Neuronal stem cell (in vitro differentiated cells): ENCODE results near the gene FAM83E.
A peak's percentile ranks its signal among the peaks of the same experiment; 100 is the strongest.

ENCODE experiments used
- DNase-seq: peaks from one replicate; pipeline ENCODE4 v3.0.0-alpha.2; 2013; ENCODE audit warnings: low spot score
- H2AFZ ChIP-seq: one replicate; pipeline ENCODE4 v1.6.1; 2013; ENCODE audit warnings: mild to moderate bottlenecking, low read length, inconsistent platforms
- H2AK5ac ChIP-seq: 2 replicates; pipeline ENCODE4 v1.6.1; 2013; ENCODE audit warnings: low read depth, mild to moderate bottlenecking, inconsistent platforms, low read length, moderate library complexity, mixed read lengths
- H2BK120ac ChIP-seq: 2 replicates; pipeline ENCODE4 v1.6.1; 2013; ENCODE audit warnings: low read depth, mild to moderate bottlenecking, inconsistent platforms, low read length, moderate library complexity, mixed read lengths
- H2BK12ac ChIP-seq: one replicate; pipeline ENCODE4 v1.6.1; 2013; ENCODE audit warnings: low read length, inconsistent platforms
- H2BK15ac ChIP-seq: 2 replicates; pipeline ENCODE4 v1.6.1; 2013; ENCODE audit warnings: mild to moderate bottlenecking, low read length, inconsistent platforms, mixed read lengths
- H2BK5ac ChIP-seq: one replicate; pipeline ENCODE4 v1.6.1; 2013; ENCODE audit warnings: inconsistent platforms, mild to moderate bottlenecking, low read length, moderate library complexity
- H3K14ac ChIP-seq: one replicate; pipeline ENCODE4 v1.6.1; 2013; ENCODE audit warnings: low read length, inconsistent platforms
- H3K18ac ChIP-seq: 2 replicates; pipeline ENCODE4 v1.6.1; 2013; ENCODE audit warnings: low read length, inconsistent platforms
- H3K23ac ChIP-seq: 2 replicates; pipeline ENCODE4 v1.6.1; 2013; ENCODE audit warnings: low read depth, mild to moderate bottlenecking, mixed read lengths, low read length, inconsistent platforms; ENCODE audit not compliant: poor library complexity
- H3K27ac ChIP-seq: replicated peaks from 3 replicates; pipeline ENCODE4 v1.5.1; 2013; ENCODE audit warnings: low read length, inconsistent platforms
- H3K27me3 ChIP-seq, 3 experiments: 2 replicates each; pipeline ENCODE4 v1.6.1; 2013; ENCODE audit warnings: low read length in 3 of 3, mild to moderate bottlenecking in 2 of 3, inconsistent platforms in 1 of 3, low read depth in 1 of 3, mixed read lengths in 1 of 3, moderate library complexity in 1 of 3; ENCODE audit not compliant: control insufficient read depth in 3 of 3, insufficient read depth in 3 of 3
- H3K36me3 ChIP-seq, 2 donors: replicated peaks in 1 of 2; 2 replicates each; pipeline ENCODE4 v1.6.1; 2013; ENCODE audit warnings: low read length in 2 of 2; ENCODE audit not compliant: control insufficient read depth in 2 of 2, insufficient read depth in 2 of 2
- H3K4ac ChIP-seq: 2 replicates; pipeline ENCODE4 v1.6.1; 2013; ENCODE audit warnings: inconsistent platforms, mild to moderate bottlenecking, low read length, moderate library complexity
- H3K4me1 ChIP-seq, 2 donors: 1 replicate in 1 of 2; 2 replicates in 1 of 2; pipeline ENCODE4 v1.6.1; 2013; ENCODE audit warnings: low read length in 2 of 2, low read depth in 1 of 2; ENCODE audit not compliant: control insufficient read depth in 2 of 2, insufficient read depth in 1 of 2
- H3K4me2 ChIP-seq: one replicate; pipeline ENCODE4 v1.6.1; 2013; ENCODE audit warnings: mild to moderate bottlenecking, low read length, inconsistent platforms; ENCODE audit not compliant: insufficient read depth, poor library complexity, severe bottlenecking
- H3K4me3 ChIP-seq, 2 donors: 2 replicates each; pipeline ENCODE4 v1.5.1; 2013; ENCODE audit warnings: low read length in 2 of 2, mild to moderate bottlenecking in 2 of 2, inconsistent platforms in 1 of 2, moderate library complexity in 1 of 2
- H3K79me1 ChIP-seq: one replicate; pipeline ENCODE4 v1.6.1; 2013; ENCODE audit warnings: low read depth, mild to moderate bottlenecking, inconsistent platforms, low read length, moderate library complexity
- H3K9ac ChIP-seq: one replicate; pipeline ENCODE4 v1.6.1; 2013; ENCODE audit warnings: mild to moderate bottlenecking, low read depth, low read length, inconsistent platforms; ENCODE audit not compliant: poor library complexity
- H3K9me3 ChIP-seq, 2 donors: replicated peaks in 1 of 2; 2 replicates each; pipeline versions ENCODE3 to v1.6.1; 2013; ENCODE audit warnings: low read length in 2 of 2, mild to moderate bottlenecking in 2 of 2, inconsistent platforms in 1 of 2, low read depth in 1 of 2, mixed read lengths in 1 of 2, moderate library complexity in 1 of 2; ENCODE audit not compliant: control insufficient read depth in 2 of 2, insufficient read depth in 1 of 2
- H4K8ac ChIP-seq: one replicate; pipeline ENCODE4 v1.6.1; 2013; ENCODE audit warnings: low read depth, mild to moderate bottlenecking, inconsistent platforms, low read length, moderate library complexity
- H4K91ac ChIP-seq: one replicate; pipeline ENCODE4 v1.6.1; 2013; ENCODE audit warnings: low read length, low read depth, mild to moderate bottlenecking, inconsistent platforms; ENCODE audit not compliant: poor library complexity
- WGBS, 2 donors: extraction: QIAGEN DNeasy Blood & Tissue Kit; methylation state at CpG; one replicate each; pipeline ENCODE4 v1.1.7; 2013; ENCODE audit warnings: missing lambda C conversion rate in 2 of 2, mixed read lengths in 1 of 2; ENCODE audit not compliant: insufficient read length in 2 of 2, insufficient replicate concordance in 1 of 2; ENCODE audit errors: extremely low coverage in 2 of 2; 5-methylcytosine and 5-hydroxymethylcytosine counted together

The FAM83E gene

DNA sequence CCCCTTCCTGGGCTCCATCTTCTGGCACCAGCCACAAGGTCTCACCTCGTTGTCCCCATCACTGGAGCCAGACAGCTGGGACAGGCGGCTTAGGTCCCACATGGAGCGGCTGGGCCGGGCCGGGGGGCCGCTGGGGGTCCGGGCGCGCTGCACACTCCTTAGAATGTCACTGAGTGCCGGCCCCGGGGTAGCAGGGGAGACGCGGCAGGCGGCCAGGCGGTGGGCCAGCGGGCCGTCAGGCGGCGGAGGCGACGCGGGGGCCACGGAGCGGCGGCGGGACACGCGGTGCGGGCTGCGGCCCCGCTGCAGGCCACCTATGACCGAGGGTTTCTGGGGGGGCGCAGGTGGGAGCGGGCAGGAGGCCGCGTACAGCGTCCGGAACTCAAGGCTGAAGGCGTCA lies 11.4 kb downstream of the FAM83E start:
- Histone ChIP-seq H3K27me3 (peaks cover 0 to 5% (median 0%) of the 10 kb centered on the region in 3 experiments), H3K36me3 (no peaks in the 10 kb centered on the region), H2BK15ac (peak overlapping the region; percentile 75), H2BK5ac (peak overlapping the region; percentile 53), H2AK5ac (peak overlapping the region; percentile 81), H3K4ac (no peak overlapping the region), H3K9me3 (no peaks in the 10 kb centered on the region), H3K4me2 (no peak overlapping the region), H3K18ac (peak overlapping the region; percentile 87), H3K23ac (no peak overlapping the region), H3K27ac (no peak overlapping the region), H3K4me3 (no peak overlapping the region), H4K8ac (no peak overlapping the region), H2BK120ac (no peak overlapping the region), H4K91ac (no peak overlapping the region), H3K9ac (no peak overlapping the region), H2AFZ (no peak overlapping the region), H3K14ac (no peak overlapping the region), H3K4me1 (no peaks in the 10 kb centered on the region), H2BK12ac (peak overlapping the region; percentile 10), H3K79me1 (peaks cover 2% of the 10 kb centered on the region)
- no CpG with 5 or more reads among the region's 39 CpGs for WGBS, 2 donors
- no peak for DNase-seq

DNA sequence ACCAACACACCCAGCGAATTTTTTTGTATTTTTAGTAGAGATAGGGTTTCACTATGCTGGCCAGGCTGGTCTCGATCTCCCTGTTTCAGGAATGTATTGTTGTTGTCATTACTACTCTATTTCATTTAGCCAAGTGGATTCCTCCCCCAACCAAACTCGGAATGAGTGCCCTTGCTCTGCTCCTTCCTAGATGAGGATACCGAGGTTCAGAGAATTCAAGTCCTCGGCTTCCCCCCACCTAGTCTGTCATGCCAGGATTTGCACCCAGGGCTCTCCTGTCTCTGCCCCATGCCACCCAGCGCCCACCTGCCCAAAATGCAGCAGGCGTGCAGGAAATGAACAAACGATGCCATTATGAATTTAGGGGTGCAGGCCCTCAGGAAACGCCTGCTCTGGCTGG lies 11.9 kb downstream of the FAM83E start:
- no CpG with 5 or more reads among the region's 9 CpGs for WGBS, 2 donors
- H3K4me2 ChIP-seq = no peak overlapping the region
- H3K23ac ChIP-seq = no peak overlapping the region
- peak overlapping the region; percentile 81 for H2AK5ac ChIP-seq
- H3K27ac ChIP-seq = no peak overlapping the region
- no peak overlapping the region for H3K4me3 ChIP-seq
- no peak for DNase-seq
- H2BK15ac ChIP-seq = peak overlapping the region; percentile 75
- H2BK5ac ChIP-seq = peak overlapping the region; percentile 53
- peaks cover 0 to 6% (median 0%) of the 10 kb centered on the region in 3 experiments for H3K27me3 ChIP-seq
- H2BK120ac ChIP-seq = no peak overlapping the region
- H3K36me3 ChIP-seq = no peaks in the 10 kb centered on the region
- H3K9me3 ChIP-seq = no peaks in the 10 kb centered on the region
- no peak overlapping the region for H3K14ac ChIP-seq
- peak overlapping the region; percentile 10 for H2BK12ac ChIP-seq
- no peak overlapping the region for H4K8ac ChIP-seq
- H4K91ac ChIP-seq = no peak overlapping the region
- no peak overlapping the region for H2AFZ ChIP-seq
- peaks cover 2% of the 10 kb centered on the region for H3K79me1 ChIP-seq
- no peak overlapping the region for H3K4ac ChIP-seq
- H3K4me1 ChIP-seq = no peaks in the 10 kb centered on the region
- H3K18ac ChIP-seq = peak overlapping the region; percentile 87
- no peak overlapping the region for H3K9ac ChIP-seq

DNA sequence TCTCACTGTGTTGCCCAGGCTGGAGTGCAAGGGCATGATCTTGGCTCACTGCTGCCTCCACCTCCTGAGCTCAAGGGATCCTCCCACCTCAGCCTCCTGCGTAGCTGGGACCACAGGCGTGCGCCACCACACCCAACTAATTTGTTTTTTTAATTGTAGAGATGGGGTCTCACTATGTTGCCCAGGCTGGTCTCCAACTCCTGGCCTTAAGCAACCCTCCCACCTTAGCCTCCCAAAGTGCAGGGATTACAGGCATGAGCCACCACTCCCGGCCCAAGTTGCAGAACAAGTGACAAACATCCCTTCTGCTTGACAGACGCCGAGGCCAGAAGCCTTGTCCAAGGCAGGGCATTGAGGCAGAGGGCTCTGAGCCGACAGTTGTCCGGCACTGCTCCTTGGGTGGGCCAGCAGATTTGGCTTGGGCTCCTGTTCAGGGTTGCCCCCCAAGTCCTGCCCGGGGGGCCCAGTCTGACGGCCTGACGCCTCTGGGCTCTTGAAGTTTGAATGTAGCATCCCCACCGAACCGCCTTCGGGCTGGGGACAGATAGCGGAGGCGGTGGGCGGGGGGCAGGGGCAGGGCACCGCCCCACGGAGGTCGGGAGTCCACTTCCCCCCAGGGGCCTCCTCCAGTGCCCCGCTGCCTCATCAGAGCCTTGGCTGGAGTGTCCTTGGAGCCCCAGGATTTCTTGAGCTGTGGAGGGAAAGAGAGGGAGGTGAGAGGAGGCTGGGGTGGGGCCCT lies 14.0 kb downstream of the FAM83E start:
- H2AK5ac ChIP-seq = peak overlapping the region; percentile 70
- no peak for DNase-seq
- H3K27ac ChIP-seq = no peak overlapping the region
- WGBS, 2 donors = no CpG with 5 or more reads among the region's 21 CpGs
- H4K8ac ChIP-seq = no peak overlapping the region
- no peaks in the 10 kb centered on the region for H3K4me1 ChIP-seq
- peaks cover 0 to 6% (median 0%) of the 10 kb centered on the region in 3 experiments for H3K27me3 ChIP-seq
- H3K4me2 ChIP-seq = no peak overlapping the region
- H2BK120ac ChIP-seq = no peak overlapping the region
- H3K23ac ChIP-seq = no peak overlapping the region
- no peak overlapping the region for H3K4me3 ChIP-seq
- no peak overlapping the region for H2BK5ac ChIP-seq
- no peak overlapping the region for H4K91ac ChIP-seq
- no peak overlapping the region for H3K14ac ChIP-seq
- H3K18ac ChIP-seq = peak overlapping the region; percentile 48
- peaks cover 2% of the 10 kb centered on the region for H3K79me1 ChIP-seq
- H2BK12ac ChIP-seq = no peak overlapping the region
- H3K9ac ChIP-seq = no peak overlapping the region
- H3K36me3 ChIP-seq = no peaks in the 10 kb centered on the region
- no peak overlapping the region for H3K4ac ChIP-seq
- H2AFZ ChIP-seq = no peak overlapping the region
- H2BK15ac ChIP-seq = peak overlapping the region; percentile 58
- no peaks in the 10 kb centered on the region for H3K9me3 ChIP-seq

DNA sequence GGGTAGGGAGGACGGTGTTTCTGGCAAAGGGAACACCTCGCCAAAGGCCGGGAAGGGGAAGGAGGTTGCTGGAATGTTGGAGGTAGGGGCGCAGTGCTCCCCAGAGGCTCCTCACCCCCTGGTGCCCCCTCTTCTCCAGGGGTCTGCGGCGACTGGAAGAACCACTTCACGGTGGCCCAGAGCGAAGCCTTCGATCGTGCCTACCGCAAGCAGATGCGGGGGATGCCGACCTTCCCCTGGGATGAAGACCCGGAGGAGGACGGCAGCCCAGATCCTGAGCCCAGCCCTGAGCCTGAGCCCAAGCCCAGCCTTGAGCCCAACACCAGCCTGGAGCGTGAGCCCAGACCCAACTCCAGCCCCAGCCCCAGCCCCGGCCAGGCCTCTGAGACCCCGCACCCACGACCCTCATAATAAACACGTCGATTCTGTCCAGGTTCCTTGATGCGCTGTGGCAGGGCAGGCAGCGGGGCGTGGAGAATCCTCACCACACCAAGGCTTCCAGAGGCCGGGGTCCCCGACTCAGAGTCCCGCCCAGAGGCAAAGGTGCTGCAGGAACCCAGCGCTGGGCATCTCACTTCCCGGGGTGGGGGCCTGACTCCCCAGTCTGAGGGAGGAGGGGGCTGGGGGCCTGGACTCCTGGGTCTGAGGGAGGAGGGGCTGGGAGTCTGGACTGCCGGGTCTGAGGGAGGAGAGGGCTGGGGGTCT lies 15.7 kb downstream of the FAM83E start:
- no CpG with 5 or more reads among the region's 30 CpGs for WGBS, 2 donors
- Histone ChIP-seq H3K27ac (no peak overlapping the region), H2BK12ac (peak overlapping the region; percentile 65), H3K79me1 (peaks cover 2% of the 10 kb centered on the region), H2BK15ac (no peak overlapping the region), H3K9me3 (no peaks in the 10 kb centered on the region), H3K4me3 (no peak overlapping the region), H3K14ac (no peak overlapping the region), H3K23ac (no peak overlapping the region), H3K4me1 (no peaks in the 10 kb centered on the region), H3K27me3 (peaks cover 0 to 6% (median 0%) of the 10 kb centered on the region in 3 experiments), H2BK5ac (peak overlapping the region; percentile 35), H3K18ac (peak overlapping the region; percentile 67), H3K36me3 (no peaks in the 10 kb centered on the region), H2AK5ac (peak overlapping the region; percentile 2), H4K91ac (no peak overlapping the region), H3K4ac (no peak overlapping the region), H4K8ac (no peak overlapping the region), H2AFZ (no peak overlapping the region), H3K4me2 (no peak overlapping the region), H3K9ac (no peak overlapping the region), H2BK120ac (no peak overlapping the region)
- DNase-seq = no peak
